HAP-1 (cell line): ENCODE results near the gene RAD51B.

ENCODE experiments used
- DNase-seq, 2 experiments: peaks; one replicate each; pipeline ENCODE4 v3.0.0-alpha.2; 2016 to 2020; ENCODE audit warnings: low spot score in 2 of 2
- H3K27me3 ChIP-seq: fragments of 250-450 bp; sonication (Bioruptor Pico); 2 replicates; pipeline ENCODE4 v1.5.1; 2020; ENCODE audit warnings: low read depth, mild to moderate bottlenecking, moderate library complexity
- H3K36me3 ChIP-seq: fragments of 250-450 bp; sonication (Bioruptor Pico); replicated peaks from 2 replicates; pipeline ENCODE4 v1.5.1; 2020; ENCODE audit warnings: mild to moderate bottlenecking
- H3K4me1 ChIP-seq: fragments of 250-450 bp; sonication (Bioruptor Pico); 2 replicates; pipeline ENCODE4 v1.5.1; 2020; ENCODE audit warnings: mild to moderate bottlenecking
- H3K4me3 ChIP-seq: fragments of 250-450 bp; sonication (Bioruptor Pico); 2 replicates; pipeline ENCODE4 v1.5.1; 2020; ENCODE audit warnings: mild to moderate bottlenecking, moderate library complexity
- H3K9me3 ChIP-seq: fragments of 250-450 bp; sonication (Bioruptor Pico); 2 replicates; pipeline ENCODE4 v1.5.1; 2020; ENCODE audit warnings: mild to moderate bottlenecking, moderate library complexity
- in situ Hi-C: fragments of 300-500 bp; cut with MboI; formaldehyde crosslinking; loops from 3 replicates; pipeline ENCODE4 v1.14.3; 2020; ENCODE audit warnings: low sequenced_read_pairs, inconsistent platforms, mixed read lengths

RAD51B gene

GRCh38 chr14:68365228-68365627 is 545.6 kb downstream of the RAD51B start:
- no peak overlapping the region for H3K4me3 ChIP-seq
- no peaks in the 10 kb centered on the region for H3K27me3 ChIP-seq
- H3K9me3 ChIP-seq, result no peaks in the 10 kb centered on the region
- H3K4me1 ChIP-seq, result no peaks in the 10 kb centered on the region
- H3K36me3 ChIP-seq, result no peaks in the 10 kb centered on the region
- DNase-seq, result no peak
- in situ Hi-C loops, result no loop called here

GRCh38 chr14:68366656-68367055 is 547.1 kb downstream of the RAD51B start:
- in situ Hi-C loops, result no loop called here
- Histone ChIP-seq H3K4me3 (no peak overlapping the region), H3K27me3 (no peaks in the 10 kb centered on the region), H3K36me3 (no peaks in the 10 kb centered on the region), H3K4me1 (no peaks in the 10 kb centered on the region), H3K9me3 (no peaks in the 10 kb centered on the region)
- no peak for DNase-seq

- Histone ChIP-seq H3K4me3 (no peak overlapping the region), H3K36me3 (no peaks in the 10 kb centered on the region), H3K4me1 (peaks cover 4% of the 10 kb centered on the region), H3K9me3 (no peaks in the 10 kb centered on the region), H3K27me3 (no peaks in the 10 kb centered on the region)
- no peak for DNase-seq
- in situ Hi-C loops, result no loop called here
Observed at GRCh38 chr14:68367536-68367935, 548.0 kb downstream of the RAD51B start.

GRCh38 chr14:68368850-68369249 is 549.3 kb downstream of the RAD51B start:
- no peaks in the 10 kb centered on the region; the same call in 1 of the 2 replicates for H3K9me3 ChIP-seq
- peaks cover 13% of the 10 kb centered on the region for H3K4me1 ChIP-seq
- H3K27me3 ChIP-seq, result no peaks in the 10 kb centered on the region
- H3K4me3 ChIP-seq, result no peak overlapping the region
- 0 out of 2 replicates have a peak, but pooled peaks cover 3% of the 10 kb centered on the region for H3K36me3 ChIP-seq
- in situ Hi-C loops, result no loop called here
- DNase-seq, result no peak

GRCh38 chr14:68369281-68370056 is 549.9 kb downstream of the RAD51B start:
- H3K4me3 ChIP-seq, result no peak overlapping the region
- DNase-seq, result no peak
- in situ Hi-C loops, result no loop called here
- H3K36me3 ChIP-seq, result 0 out of 2 replicates have a peak, but pooled peaks cover 3% of the 10 kb centered on the region
- no peaks in the 10 kb centered on the region for H3K27me3 ChIP-seq
- peaks cover 17% of the 10 kb centered on the region for H3K4me1 ChIP-seq
- H3K9me3 ChIP-seq, result no peaks in the 10 kb centered on the region; the same call in 1 of the 2 replicates

GRCh38 chr14:68370057-68370360 is 550.4 kb downstream of the RAD51B start:
- H3K4me3 ChIP-seq, result no peak overlapping the region
- peaks cover 17% of the 10 kb centered on the region for H3K4me1 ChIP-seq
- H3K9me3 ChIP-seq, result no peaks in the 10 kb centered on the region; the same call in 1 of the 2 replicates
- 0 out of 2 replicates have a peak, but pooled peaks cover 3% of the 10 kb centered on the region for H3K36me3 ChIP-seq
- H3K27me3 ChIP-seq, result no peaks in the 10 kb centered on the region
- no peak for DNase-seq
- in situ Hi-C loops, result no loop called here

GRCh38 chr14:68372368-68372767 is 552.8 kb downstream of the RAD51B start:
- peak; percentile 25 to 77 for DNase-seq
- in situ Hi-C loops, result no loop called here
- H3K9me3 ChIP-seq, result no peaks in the 10 kb centered on the region; the same call in 1 of the 2 replicates
- H3K4me1 ChIP-seq, result peaks cover 17% of the 10 kb centered on the region
- H3K36me3 ChIP-seq, result 0 out of 2 replicates have a peak, but pooled peaks cover 3% of the 10 kb centered on the region
- H3K27me3 ChIP-seq, result no peaks in the 10 kb centered on the region
- no peak overlapping the region for H3K4me3 ChIP-seq

GRCh38 chr14:68373124-68373646 is 553.6 kb downstream of the RAD51B start:
- Histone ChIP-seq H3K4me1 (peaks cover 17% of the 10 kb centered on the region), H3K27me3 (no peaks in the 10 kb centered on the region), H3K9me3 (no peaks in the 10 kb centered on the region; the same call in 1 of the 2 replicates), H3K4me3 (no peak overlapping the region), H3K36me3 (0 out of 2 replicates have a peak, but pooled peaks cover 3% of the 10 kb centered on the region)
- no peak for DNase-seq
- in situ Hi-C loops, result no loop called here

- in situ Hi-C loops, result no loop called here
- H3K9me3 ChIP-seq, result no peaks in the 10 kb centered on the region; the same call in 1 of the 2 replicates
- peaks cover 17% of the 10 kb centered on the region for H3K4me1 ChIP-seq
- H3K27me3 ChIP-seq, result no peaks in the 10 kb centered on the region
- no peak overlapping the region for H3K4me3 ChIP-seq
- 0 out of 2 replicates have a peak, but pooled peaks cover 3% of the 10 kb centered on the region for H3K36me3 ChIP-seq
- peak in 1 of 2 experiments; percentile 80 for DNase-seq
Observed at GRCh38 chr14:68373847-68374444, 554.4 kb downstream of the RAD51B start.

GRCh38 chr14:68374682-68375081 is 555.1 kb downstream of the RAD51B start:
- Histone ChIP-seq H3K4me3 (no peak overlapping the region), H3K27me3 (no peaks in the 10 kb centered on the region), H3K36me3 (0 out of 2 replicates have a peak, but pooled peaks cover 3% of the 10 kb centered on the region), H3K4me1 (peaks cover 17% of the 10 kb centered on the region), H3K9me3 (no peaks in the 10 kb centered on the region; the same call in 1 of the 2 replicates)
- DNase-seq, result no peak
- in situ Hi-C loops, result no loop called here

GRCh38 chr14:68375376-68375775 is 555.8 kb downstream of the RAD51B start:
- Histone ChIP-seq H3K9me3 (no peaks in the 10 kb centered on the region; the same call in 1 of the 2 replicates), H3K4me3 (no peak overlapping the region), H3K36me3 (0 out of 2 replicates have a peak, but pooled peaks cover 3% of the 10 kb centered on the region), H3K4me1 (peaks cover 17% of the 10 kb centered on the region), H3K27me3 (no peaks in the 10 kb centered on the region)
- in situ Hi-C loops, result no loop called here
- no peak for DNase-seq

- Histone ChIP-seq H3K9me3 (no peaks in the 10 kb centered on the region; the same call in 1 of the 2 replicates), H3K4me1 (peaks cover 17% of the 10 kb centered on the region), H3K4me3 (no peak overlapping the region), H3K36me3 (0 out of 2 replicates have a peak, but pooled peaks cover 3% of the 10 kb centered on the region), H3K27me3 (no peaks in the 10 kb centered on the region)
- in situ Hi-C loops, result no loop called here
- DNase-seq, result no peak
Observed at GRCh38 chr14:68376067-68376779, 556.6 kb downstream of the RAD51B start.

- H3K4me1 ChIP-seq, result peaks cover 17% of the 10 kb centered on the region
- H3K9me3 ChIP-seq, result no peaks in the 10 kb centered on the region; the same call in 1 of the 2 replicates
- H3K27me3 ChIP-seq, result no peaks in the 10 kb centered on the region
- no peak for DNase-seq
- 0 out of 2 replicates have a peak, but pooled peaks cover 3% of the 10 kb centered on the region for H3K36me3 ChIP-seq
- no peak overlapping the region for H3K4me3 ChIP-seq
- in situ Hi-C loops, result no loop called here
Observed at GRCh38 chr14:68377006-68377405, 557.4 kb downstream of the RAD51B start.
